Astrocyte of the spinal cord (primary cell): ENCODE data around the gene FRMD4A.

Source experiments
- DNase-seq: peaks from one replicate; pipeline ENCODE4 v3.0.0; 2011; ENCODE audit warnings: low read depth, low spot score
- H3K4me3 ChIP-seq: 2 replicates; pipeline ENCODE4 v1.5.1; 2011; ENCODE audit warnings: low read depth, mild to moderate bottlenecking, low read length, moderate library complexity
- in situ Hi-C: cut with HindIII; loops from 2 replicates; pipeline ENCODE4 v1.10.0; 2017; ENCODE audit warnings: low sequenced_read_pairs
- TF ChIP-seq, protein P1 (sequence below): IDR thresholded peaks from 2 replicates; pipeline ENCODE4 v1.5.1; 2012; ENCODE audit warnings: low read depth, mild to moderate bottlenecking, low read length, inconsistent platforms

The FRMD4A gene

DNA sequence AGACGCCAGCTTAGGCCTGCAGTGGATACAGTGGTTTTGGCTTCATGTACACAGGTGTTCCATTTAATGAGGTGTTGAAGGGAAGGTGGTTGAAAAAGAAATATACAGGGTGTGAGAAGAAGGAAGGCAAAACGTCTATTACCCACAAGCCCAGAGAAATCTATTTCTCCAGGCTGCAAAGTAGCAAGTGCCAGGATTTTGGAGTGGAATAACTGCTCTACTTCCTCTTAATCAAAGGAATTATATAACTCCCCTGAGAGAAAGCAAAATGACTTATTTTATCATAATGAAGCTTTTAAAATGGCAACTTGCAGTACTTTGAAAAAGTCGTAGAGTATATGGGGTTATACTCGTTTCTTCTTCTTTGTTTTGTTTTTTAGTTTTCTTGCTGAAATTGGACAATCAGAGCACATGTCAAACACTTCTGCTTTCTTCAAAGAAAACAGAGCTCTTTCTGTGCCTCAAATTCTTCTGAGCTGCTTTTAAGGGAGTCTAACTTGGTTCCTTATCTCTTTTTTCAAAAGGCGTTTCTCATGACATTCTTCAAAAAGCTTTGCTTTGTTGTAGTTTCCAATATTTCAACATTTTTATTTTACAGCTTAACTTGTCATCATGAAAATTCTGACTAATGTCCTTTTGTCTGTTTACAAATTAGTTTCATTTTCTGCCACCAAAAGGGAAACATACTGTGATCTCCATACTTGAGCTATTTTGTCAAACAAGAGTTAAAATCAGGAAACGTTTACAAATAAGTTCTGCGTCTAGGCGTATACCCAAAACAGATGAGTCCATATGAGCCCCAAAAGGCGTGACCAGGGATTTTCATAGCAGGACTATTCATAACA is 289.7 kb downstream of the FRMD4A start:
- DNase-seq = no peak
- H3K4me3 ChIP-seq = no peak overlapping the region
- in situ Hi-C loops = no loop called here
- TF ChIP-seq, protein P1, sequence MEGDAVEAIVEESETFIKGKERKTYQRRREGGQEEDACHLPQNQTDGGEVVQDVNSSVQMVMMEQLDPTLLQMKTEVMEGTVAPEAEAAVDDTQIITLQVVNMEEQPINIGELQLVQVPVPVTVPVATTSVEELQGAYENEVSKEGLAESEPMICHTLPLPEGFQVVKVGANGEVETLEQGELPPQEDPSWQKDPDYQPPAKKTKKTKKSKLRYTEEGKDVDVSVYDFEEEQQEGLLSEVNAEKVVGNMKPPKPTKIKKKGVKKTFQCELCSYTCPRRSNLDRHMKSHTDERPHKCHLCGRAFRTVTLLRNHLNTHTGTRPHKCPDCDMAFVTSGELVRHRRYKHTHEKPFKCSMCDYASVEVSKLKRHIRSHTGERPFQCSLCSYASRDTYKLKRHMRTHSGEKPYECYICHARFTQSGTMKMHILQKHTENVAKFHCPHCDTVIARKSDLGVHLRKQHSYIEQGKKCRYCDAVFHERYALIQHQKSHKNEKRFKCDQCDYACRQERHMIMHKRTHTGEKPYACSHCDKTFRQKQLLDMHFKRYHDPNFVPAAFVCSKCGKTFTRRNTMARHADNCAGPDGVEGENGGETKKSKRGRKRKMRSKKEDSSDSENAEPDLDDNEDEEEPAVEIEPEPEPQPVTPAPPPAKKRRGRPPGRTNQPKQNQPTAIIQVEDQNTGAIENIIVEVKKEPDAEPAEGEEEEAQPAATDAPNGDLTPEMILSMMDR = no peak

DNA sequence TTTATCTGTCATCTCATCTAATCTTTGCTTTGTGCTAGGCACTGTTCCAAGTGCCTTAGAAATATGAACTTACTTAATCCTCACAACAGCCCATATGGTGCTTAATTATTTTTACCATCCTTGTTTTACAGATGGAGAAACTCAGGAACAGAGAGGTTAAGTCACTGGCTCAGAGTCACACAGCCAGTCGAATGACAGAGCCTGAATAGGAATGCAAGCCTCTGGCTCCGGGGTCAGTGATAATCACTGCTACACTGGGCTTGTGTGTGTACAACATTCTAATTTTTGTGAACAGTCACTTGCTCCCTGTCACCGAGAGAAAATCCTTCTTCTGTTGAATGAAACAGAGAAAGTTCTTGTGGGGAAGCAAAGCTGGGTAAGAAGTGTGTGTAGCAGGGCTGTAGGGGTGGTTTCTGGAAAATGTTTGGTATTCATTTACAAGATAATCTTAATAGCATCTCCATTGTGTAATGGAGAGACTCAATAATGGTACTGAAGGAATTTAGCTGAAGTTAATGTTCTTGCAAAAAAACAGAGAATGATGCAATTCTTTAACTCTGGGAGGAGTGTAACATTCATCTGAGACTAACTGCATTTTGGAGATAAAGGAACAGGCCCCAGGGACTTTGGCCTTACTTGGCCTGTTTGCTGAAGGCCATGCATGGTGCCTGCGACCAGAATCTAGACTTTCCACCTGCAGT is 290.6 kb downstream of the FRMD4A start:
- TF ChIP-seq, protein P1 = no peak
- peak; percentile 57 for DNase-seq
- in situ Hi-C loops = no loop called here
- H3K4me3 ChIP-seq = no peak overlapping the region

DNA sequence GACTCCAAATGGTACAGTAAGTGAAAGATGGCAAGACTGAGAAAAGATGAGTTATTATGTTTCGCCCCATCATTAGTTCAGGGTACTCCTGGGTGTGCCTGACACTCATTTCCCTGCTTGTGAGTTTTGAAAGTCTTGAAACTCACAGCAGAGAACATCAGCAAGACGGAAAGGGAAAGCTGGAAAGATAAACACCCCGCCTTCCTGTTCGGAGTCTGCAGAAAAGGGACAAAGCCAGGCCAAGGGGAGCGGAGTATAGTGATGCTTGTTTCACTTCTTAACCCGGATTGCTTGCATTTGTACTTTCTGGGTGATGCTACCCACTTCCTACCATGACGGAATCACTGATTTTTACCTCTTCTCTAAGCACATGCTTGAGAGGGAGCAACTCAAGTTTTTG is 294.5 kb downstream of the FRMD4A start:
- no peak overlapping the region for H3K4me3 ChIP-seq
- in situ Hi-C loops = no loop called here
- TF ChIP-seq, protein P1 = no peak
- DNase-seq = no peak

DNA sequence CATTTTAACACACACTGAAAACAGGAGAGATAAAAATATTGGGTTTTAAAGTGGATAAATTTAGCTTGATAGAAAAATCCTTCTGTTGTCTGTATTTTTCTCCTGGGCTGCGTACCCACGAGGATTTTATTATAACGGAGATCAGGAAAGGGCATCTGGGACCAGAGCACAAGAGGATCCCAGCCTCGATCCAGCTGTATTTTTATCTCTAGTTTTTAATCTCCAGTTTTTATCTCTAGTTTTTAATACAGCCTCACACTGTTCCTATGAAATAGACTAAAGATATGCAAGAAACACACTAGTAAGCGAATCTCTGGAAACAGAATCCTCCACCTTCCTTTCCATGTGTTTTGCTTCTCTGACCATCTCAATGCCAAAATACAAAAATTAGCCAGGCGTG is 295.2 kb downstream of the FRMD4A start:
- no peak overlapping the region for H3K4me3 ChIP-seq
- in situ Hi-C loops = no loop called here
- TF ChIP-seq, protein P1 = no peak
- no peak for DNase-seq

DNA sequence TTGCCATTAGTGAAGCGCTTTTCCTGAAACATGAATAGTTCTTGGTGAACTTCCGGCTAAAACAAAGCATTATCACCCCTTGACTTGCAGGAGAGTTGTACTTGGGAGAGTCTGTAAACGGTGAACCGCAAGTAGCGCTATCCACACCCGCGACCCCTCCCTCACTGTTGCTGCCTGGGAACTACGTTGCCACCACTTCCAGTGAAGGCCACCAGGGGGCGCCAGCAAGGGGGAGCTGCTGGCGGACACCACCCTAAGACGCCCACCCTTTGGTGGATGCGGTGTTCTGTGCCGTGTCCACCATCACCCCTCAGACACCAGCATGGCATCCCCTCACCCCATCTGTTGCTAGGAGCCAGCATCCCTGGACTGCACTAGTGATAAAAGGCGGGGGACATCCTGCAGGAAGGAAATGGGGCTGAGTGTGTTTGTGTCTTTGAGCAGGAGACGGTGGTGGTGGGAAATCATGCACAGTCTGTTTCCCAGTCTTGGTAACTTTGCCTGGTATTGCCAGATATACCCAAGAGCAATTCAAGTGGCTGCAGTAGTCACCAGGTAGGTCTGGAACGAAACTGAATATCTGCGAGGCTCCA is 298.2 kb downstream of the FRMD4A start:
- DNase-seq = no peak
- in situ Hi-C loops = no loop called here
- TF ChIP-seq, protein P1 = peak; percentile 78
- no peak overlapping the region for H3K4me3 ChIP-seq

DNA sequence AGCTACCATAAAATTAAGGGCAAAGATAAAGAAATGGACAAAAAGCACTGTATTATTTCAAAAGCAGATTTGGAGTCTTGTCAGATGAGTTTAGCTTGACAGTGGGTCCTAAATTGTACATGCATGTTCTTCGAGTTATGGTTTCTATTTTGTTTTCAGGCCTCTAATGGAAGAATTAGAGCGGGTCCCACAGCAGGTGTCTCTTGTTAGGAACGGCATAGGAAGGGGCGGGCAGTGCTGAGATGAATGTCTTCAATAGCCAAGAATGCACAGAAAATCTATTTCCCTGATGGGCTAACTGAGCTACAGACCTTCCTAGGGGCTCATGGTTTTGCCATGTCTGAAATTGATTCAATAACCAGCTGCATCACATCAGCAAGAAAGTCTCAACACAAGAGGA is 304.4 kb downstream of the FRMD4A start:
- in situ Hi-C loops = no loop called here
- H3K4me3 ChIP-seq = no peak overlapping the region
- DNase-seq = no peak
- TF ChIP-seq, protein P1 = no peak
